ENCODE results near the gene CARD19. TPM values are rescaled to one million over a fixed set of nuclear protein-coding genes. Genes with fewer than 3 reads are reported as not detected.

CARD19 gene
- total RNA-seq, 1 experiment from 2014 or later: 97.5 TPM

DNA sequence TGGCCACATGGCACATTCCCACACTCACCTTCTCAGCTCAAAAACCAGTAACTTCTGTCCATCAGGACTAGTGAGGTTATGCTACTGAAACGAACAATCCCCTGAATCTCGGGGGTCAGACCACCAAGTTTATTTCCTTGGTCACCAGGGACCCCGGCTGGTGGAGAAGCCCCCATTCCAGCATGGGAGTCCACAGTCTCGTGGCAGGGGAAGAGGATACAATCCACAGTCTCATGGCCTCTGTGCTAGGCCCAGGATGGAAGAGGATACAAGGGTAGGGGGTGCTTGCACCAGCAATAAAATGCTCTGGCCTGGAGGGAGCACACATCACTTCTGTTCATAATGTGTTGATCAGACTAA is 7.4 kb upstream of the CARD19 start:
- H3K27me3 ChIP-seq (ENCODE audit: insufficient read depth, low read depth): no peaks in the 10 kb centered on the region
- intact Hi-C loops (cut with micrococcal nuclease; ENCODE audit: unreplicated experiment): no loop called here
- no peak for TF ChIP-seq EZH2 (IDR thresholded peaks at IDR 0.05; ENCODE audit: low read depth)
- TF ChIP-seq, protein P1, sequence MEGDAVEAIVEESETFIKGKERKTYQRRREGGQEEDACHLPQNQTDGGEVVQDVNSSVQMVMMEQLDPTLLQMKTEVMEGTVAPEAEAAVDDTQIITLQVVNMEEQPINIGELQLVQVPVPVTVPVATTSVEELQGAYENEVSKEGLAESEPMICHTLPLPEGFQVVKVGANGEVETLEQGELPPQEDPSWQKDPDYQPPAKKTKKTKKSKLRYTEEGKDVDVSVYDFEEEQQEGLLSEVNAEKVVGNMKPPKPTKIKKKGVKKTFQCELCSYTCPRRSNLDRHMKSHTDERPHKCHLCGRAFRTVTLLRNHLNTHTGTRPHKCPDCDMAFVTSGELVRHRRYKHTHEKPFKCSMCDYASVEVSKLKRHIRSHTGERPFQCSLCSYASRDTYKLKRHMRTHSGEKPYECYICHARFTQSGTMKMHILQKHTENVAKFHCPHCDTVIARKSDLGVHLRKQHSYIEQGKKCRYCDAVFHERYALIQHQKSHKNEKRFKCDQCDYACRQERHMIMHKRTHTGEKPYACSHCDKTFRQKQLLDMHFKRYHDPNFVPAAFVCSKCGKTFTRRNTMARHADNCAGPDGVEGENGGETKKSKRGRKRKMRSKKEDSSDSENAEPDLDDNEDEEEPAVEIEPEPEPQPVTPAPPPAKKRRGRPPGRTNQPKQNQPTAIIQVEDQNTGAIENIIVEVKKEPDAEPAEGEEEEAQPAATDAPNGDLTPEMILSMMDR (conservative IDR thresholded peaks at IDR 0.05): no peak
- H3K79me2 ChIP-seq (ENCODE audit: low read depth): no peaks in the 10 kb centered on the region
- no peaks in the 10 kb centered on the region for H4K20me1 ChIP-seq (ENCODE audit: insufficient read depth)
- peaks cover 28% of the 10 kb centered on the region for H3F3A ChIP-seq (ENCODE audit: insufficient read depth, low read depth)
- no peak overlapping the region for H3K4me3 ChIP-seq
- no peaks in the 10 kb centered on the region for H3K36me3 ChIP-seq (ENCODE audit: low read depth)
- ChIA-PET POLR2A (ENCODE audit: unreplicated experiment) (no interaction called here), CTCF (no interaction called here)
- no peak overlapping the region for H3K4me2 ChIP-seq
- H3K27ac ChIP-seq: no peak overlapping the region
- H2AFZ ChIP-seq: no peak overlapping the region
- DNase-seq: no peak
- peaks cover 14% of the 10 kb centered on the region for H3K9me3 ChIP-seq (ENCODE audit: insufficient read depth, low read depth)
- BruUV-seq (replicated peaks): no TSS peak
- no peaks in the 10 kb centered on the region for H3K9me2 ChIP-seq (ENCODE audit: insufficient read depth)
- H3K4me1 ChIP-seq (replicated peaks; ENCODE audit: insufficient read depth): peaks cover 21% of the 10 kb centered on the region

DNA sequence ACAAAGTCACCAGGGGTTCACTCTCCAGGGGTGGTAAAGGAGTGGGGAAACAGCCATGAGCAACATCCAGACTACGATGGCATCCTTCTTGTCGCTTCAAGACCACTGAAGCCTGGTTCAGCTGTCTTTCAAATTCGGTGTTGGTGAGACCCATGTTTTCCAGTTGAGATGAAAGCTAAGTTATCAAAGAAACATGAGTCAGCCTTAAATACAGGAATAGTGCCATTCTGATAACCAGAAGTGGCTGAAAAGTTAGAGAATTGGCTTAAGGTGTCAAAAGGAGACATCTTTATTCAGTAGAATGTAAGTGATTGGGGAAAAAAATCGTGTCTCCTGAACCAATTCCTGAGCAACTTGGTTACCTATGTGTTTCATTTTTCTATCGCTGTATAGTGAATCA is 7.0 kb upstream of the CARD19 start:
- intact Hi-C loops (cut with micrococcal nuclease; ENCODE audit: unreplicated experiment): no loop called here
- Histone ChIP-seq H4K20me1 (ENCODE audit: insufficient read depth) (no peaks in the 10 kb centered on the region), H3K9me2 (ENCODE audit: insufficient read depth) (no peaks in the 10 kb centered on the region), H3K4me2 (no peak overlapping the region), H3K27me3 (ENCODE audit: insufficient read depth, low read depth) (no peaks in the 10 kb centered on the region), H3K4me3 (no peak overlapping the region), H3K27ac (no peak overlapping the region), H3K36me3 (ENCODE audit: low read depth) (no peaks in the 10 kb centered on the region), H3F3A (ENCODE audit: insufficient read depth, low read depth) (peaks cover 28% of the 10 kb centered on the region), H2AFZ (no peak overlapping the region), H3K4me1 (replicated peaks; ENCODE audit: insufficient read depth) (peaks cover 22% of the 10 kb centered on the region), H3K9me3 (ENCODE audit: insufficient read depth, low read depth) (peaks cover 14% of the 10 kb centered on the region), H3K79me2 (ENCODE audit: low read depth) (no peaks in the 10 kb centered on the region)
- no peak for DNase-seq
- BruUV-seq (replicated peaks): no TSS peak
- TF ChIP-seq, protein P1 (conservative IDR thresholded peaks at IDR 0.05): no peak
- POLR2A ChIA-PET (ENCODE audit: unreplicated experiment): interaction anchor here (0.6 kb wide), 1 partner anchor 259 kb away, joined by 4 read pairs; no protein-coding TSS in a partner anchor
- CTCF ChIA-PET: no interaction called here

DNA sequence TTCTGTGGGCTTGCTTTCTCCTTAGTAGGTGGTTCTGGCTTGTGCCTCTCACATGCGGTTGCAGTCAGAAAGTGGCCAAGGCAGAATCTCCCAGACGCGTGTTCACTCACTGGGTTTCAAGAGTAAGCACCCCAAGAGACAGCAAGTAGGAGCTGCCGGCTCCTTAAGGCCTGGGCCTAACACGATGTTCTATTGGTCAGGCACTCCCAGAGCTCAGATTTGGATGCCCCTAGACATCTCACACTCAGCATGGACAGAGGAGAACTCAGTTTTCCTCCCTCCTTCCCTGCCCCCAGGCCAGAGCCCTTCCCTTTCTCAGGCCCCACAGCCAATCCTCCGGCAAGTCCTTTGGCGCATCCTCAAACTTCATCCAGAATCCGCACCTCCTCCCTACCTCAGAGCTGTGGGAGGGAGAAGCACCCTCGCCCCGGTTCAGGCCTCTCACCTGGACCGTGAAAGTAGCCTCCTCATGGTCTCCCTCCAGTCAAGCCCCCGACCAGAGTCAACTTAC is 6.5 kb upstream of the CARD19 start:
- H3K27me3 ChIP-seq (ENCODE audit: insufficient read depth, low read depth): no peaks in the 10 kb centered on the region
- CTCF ChIA-PET: no interaction called here
- H3K4me2 ChIP-seq: no peak overlapping the region

More for the DNA sequence above, 6.5 kb upstream of the CARD19 start:
- DNase-seq: no peak
- Histone ChIP-seq H3K4me1 (replicated peaks; ENCODE audit: insufficient read depth) (peaks cover 22% of the 10 kb centered on the region), H4K20me1 (ENCODE audit: insufficient read depth) (no peaks in the 10 kb centered on the region), H3K36me3 (ENCODE audit: low read depth) (no peaks in the 10 kb centered on the region), H3K4me3 (no peak overlapping the region), H2AFZ (no peak overlapping the region), H3K27ac (no peak overlapping the region), H3F3A (ENCODE audit: insufficient read depth, low read depth) (peaks cover 28% of the 10 kb centered on the region), H3K79me2 (ENCODE audit: low read depth) (no peaks in the 10 kb centered on the region), H3K9me2 (ENCODE audit: insufficient read depth) (no peaks in the 10 kb centered on the region), H3K9me3 (ENCODE audit: insufficient read depth, low read depth) (peaks cover 14% of the 10 kb centered on the region)
- intact Hi-C loops (cut with micrococcal nuclease; ENCODE audit: unreplicated experiment): no loop called here
- BruUV-seq (replicated peaks): no TSS peak
- no peak for TF ChIP-seq EZH2 (IDR thresholded peaks at IDR 0.05; ENCODE audit: low read depth)
- TF ChIP-seq, protein P1 (conservative IDR thresholded peaks at IDR 0.05): no peak
- POLR2A ChIA-PET (ENCODE audit: unreplicated experiment): interaction anchor here (0.6 kb wide), 1 partner anchor 260 kb away, joined by 4 read pairs; no protein-coding TSS in a partner anchor
